Duodenal mucosa (tissue), 2 donors: ENCODE measurements around the gene CCDC180.

ENCODE experiments used
- H3K27ac ChIP-seq: one replicate; pipeline ENCODE4 v1.7.0; 2013; ENCODE audit warnings: low read depth, low read length
- H3K27me3 ChIP-seq, 2 donors: one replicate each; pipeline ENCODE4 v1.7.0; 2013; ENCODE audit warnings: low read length in 2 of 2, control low read depth in 1 of 2; ENCODE audit not compliant: insufficient read depth in 2 of 2, control insufficient read depth in 1 of 2
- H3K36me3 ChIP-seq, 2 donors: one replicate each; pipeline ENCODE4 v1.7.0; 2013; ENCODE audit warnings: low read length in 2 of 2, control low read depth in 1 of 2; ENCODE audit not compliant: insufficient read depth in 2 of 2, control insufficient read depth in 1 of 2
- H3K4me1 ChIP-seq, 2 donors: one replicate each; pipeline ENCODE4 v1.7.0; 2013; ENCODE audit warnings: low read length in 2 of 2, control low read depth in 1 of 2; ENCODE audit not compliant: insufficient read depth in 2 of 2, control insufficient read depth in 1 of 2
- H3K4me3 ChIP-seq, 2 donors: one replicate each; pipeline ENCODE4 v1.7.0; 2013; ENCODE audit warnings: low read length in 2 of 2, low read depth in 1 of 2
- H3K9ac ChIP-seq, 2 donors: one replicate each; pipeline ENCODE4 v1.7.0; 2013; ENCODE audit warnings: low read length in 2 of 2, low read depth in 1 of 2
- H3K9me3 ChIP-seq, 2 donors: one replicate each; pipeline ENCODE4 v1.7.0; 2013; ENCODE audit warnings: low read length in 2 of 2, control low read depth in 1 of 2; ENCODE audit not compliant: control insufficient read depth in 1 of 2

The CCDC180 gene

DNA sequence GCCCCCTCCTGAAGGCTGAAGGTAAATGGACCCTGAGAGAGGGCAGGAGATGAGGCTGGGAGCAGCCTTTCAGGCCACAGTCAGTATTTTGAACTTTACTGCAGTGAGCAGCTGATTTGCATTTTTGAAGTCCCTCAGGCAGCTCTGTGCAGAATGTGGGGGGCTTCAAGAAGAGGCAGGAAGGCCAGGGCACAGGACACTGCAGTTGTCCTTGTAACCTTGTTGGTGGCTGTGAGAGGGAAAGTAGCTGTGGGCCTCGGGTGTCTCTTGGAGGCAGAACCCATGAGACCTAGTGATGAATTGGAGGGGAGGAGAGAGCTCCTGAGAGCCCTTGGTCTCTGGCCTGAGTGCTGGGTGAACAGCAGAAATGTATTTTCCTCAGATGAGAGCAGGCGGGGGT is 2.6 kb downstream of the CCDC180 start:
- H3K9me3 ChIP-seq: no peaks in the 10 kb centered on the region
- no peaks in the 10 kb centered on the region for H3K27me3 ChIP-seq
- H3K27ac ChIP-seq: no peak overlapping the region
- H3K4me3 ChIP-seq: no peak overlapping the region
- peaks cover 0 to 7% of the 10 kb centered on the region in 2 donors for H3K4me1 ChIP-seq
- no peak overlapping the region for H3K9ac ChIP-seq
- H3K36me3 ChIP-seq: peaks cover 8 to 17% of the 10 kb centered on the region in 2 donors

DNA sequence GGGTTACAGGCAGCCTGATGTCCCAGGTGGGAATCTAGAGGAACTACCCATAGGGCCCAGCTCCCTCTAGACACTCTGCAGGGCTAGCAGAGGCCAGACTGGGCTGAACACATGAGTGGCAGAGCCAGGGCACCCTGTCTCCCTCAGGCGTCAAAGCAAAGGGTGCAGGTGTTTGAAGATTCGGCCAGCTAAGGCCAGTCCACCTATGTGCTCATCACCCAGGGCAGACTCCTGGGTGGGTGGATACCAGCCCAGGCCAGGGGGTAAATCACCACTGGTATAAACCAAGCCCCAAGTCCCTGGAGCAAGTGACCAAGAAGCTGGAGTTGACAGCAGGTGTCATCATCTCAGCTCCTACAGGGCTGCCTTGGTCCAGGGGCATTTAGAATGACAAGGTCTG is 3.4 kb downstream of the CCDC180 start:
- Histone ChIP-seq H3K9ac (no peak overlapping the region), H3K4me1 (peaks cover 0 to 7% of the 10 kb centered on the region in 2 donors), H3K27me3 (no peaks in the 10 kb centered on the region), H3K27ac (no peak overlapping the region), H3K4me3 (no peak overlapping the region), H3K36me3 (peaks cover 8 to 22% of the 10 kb centered on the region in 2 donors), H3K9me3 (no peaks in the 10 kb centered on the region)

DNA sequence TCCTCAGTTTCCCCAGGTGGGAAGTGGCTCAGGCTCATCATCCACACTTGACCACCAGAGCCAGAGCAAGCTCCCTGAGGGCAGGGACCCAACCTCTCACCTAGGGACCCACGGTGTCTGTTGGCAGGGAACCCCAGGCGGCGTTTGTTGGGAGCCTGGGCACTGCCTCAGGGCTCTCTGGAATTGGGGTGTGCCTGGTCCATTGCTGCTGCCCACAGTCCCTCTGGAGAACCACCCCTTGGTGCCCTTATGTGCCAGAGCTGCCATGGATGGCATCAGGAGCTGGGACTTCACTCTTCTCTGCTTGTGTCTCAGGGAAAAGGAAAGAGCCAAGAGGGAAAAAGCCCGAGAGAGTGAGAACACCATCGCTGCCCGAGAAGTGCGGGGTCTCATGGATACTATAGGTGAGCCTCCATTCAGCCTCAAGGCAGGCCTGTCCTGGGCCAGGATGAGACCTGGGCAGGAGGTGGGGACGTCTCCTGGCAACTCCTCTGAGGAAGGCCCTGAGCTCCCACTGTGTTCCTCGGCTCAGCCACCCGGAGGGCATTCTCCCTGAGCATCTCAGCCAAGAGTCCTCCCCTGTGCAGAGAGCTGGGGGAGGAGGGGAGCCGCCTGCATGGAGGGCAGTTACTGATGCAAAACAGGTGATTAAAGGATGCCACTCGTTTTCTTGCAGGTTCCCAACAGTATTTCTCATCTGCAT is 4.5 kb downstream of the CCDC180 start:
- peaks cover 8 to 22% of the 10 kb centered on the region in 2 donors for H3K36me3 ChIP-seq
- no peak overlapping the region for H3K9ac ChIP-seq
- H3K4me3 ChIP-seq: no peak overlapping the region
- H3K4me1 ChIP-seq: peaks cover 0 to 7% of the 10 kb centered on the region in 2 donors
- H3K9me3 ChIP-seq: no peaks in the 10 kb centered on the region
- no peaks in the 10 kb centered on the region for H3K27me3 ChIP-seq
- H3K27ac ChIP-seq: no peak overlapping the region

DNA sequence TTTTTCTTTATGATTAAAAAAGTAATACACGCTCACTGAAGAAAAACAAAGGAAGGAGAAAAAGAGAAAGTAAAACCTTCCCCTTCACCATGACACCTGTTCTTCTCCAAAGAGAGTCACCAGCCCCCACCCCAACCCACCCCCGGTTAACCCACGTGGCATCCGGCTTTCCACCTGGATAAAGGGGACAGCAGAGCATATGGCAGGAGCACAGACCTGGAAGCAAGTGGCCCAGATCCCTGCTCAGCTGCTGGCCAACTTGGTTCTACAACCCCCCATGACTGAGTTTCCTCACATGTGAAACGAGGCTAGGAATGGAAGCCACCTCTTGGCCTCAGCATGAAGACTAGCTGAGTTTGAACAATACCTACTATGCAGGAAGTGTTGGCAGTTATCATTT is 5.1 kb downstream of the CCDC180 start:
- no peak overlapping the region for H3K4me3 ChIP-seq
- peaks cover 8 to 22% of the 10 kb centered on the region in 2 donors for H3K36me3 ChIP-seq
- no peak overlapping the region for H3K27ac ChIP-seq
- H3K9ac ChIP-seq: no peak overlapping the region
- no peaks in the 10 kb centered on the region for H3K9me3 ChIP-seq
- no peaks in the 10 kb centered on the region for H3K27me3 ChIP-seq
- peaks cover 0 to 3% of the 10 kb centered on the region in 2 donors for H3K4me1 ChIP-seq

DNA sequence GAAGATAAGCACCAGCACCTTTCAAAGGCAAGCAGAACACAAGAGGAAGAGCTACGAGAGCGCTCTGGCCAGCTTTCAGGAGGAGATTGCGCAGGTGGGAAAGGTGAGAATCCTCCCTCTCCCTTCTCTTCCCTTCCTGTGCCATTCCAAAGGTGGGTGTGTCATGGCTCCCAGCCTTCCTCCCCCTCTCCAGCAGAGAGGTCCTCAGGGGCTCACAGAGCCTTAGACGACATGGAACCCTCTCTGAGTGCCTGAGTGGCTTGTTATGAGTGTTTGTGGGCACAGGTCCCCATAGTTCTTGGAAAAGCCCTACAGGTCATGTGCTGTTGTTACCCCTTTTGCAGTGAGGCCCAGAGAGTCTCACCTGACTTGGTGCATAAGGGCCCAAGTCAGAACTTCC is 5.8 kb downstream of the CCDC180 start:
- Histone ChIP-seq H3K4me3 (no peak overlapping the region), H3K4me1 (no peaks in the 10 kb centered on the region), H3K9ac (no peak overlapping the region), H3K9me3 (no peaks in the 10 kb centered on the region), H3K27ac (no peak overlapping the region), H3K27me3 (no peaks in the 10 kb centered on the region), H3K36me3 (peaks cover 8 to 22% of the 10 kb centered on the region in 2 donors)

DNA sequence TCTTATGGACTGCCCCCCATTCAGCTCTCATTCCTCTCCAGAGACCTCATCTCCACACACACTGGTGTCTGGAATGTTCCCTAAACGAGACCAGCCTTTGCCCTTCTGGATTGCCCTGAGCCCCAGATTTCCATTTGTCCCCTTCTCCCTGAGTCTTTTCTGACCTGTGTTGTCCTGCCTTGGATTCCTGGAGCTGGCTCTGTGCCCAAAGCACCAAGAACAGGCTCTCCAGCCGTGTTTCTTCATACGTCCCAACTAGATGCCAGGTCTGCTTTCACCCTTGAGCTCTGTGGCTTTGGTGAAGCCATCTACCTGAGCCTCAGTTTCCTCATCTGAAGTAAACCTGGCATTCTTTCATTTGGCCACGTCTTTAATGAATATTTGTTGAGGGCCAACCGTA is 6.3 kb downstream of the CCDC180 start:
- Histone ChIP-seq H3K27ac (no peak overlapping the region), H3K4me3 (no peak overlapping the region), H3K36me3 (peaks cover 8 to 22% of the 10 kb centered on the region in 2 donors), H3K27me3 (no peaks in the 10 kb centered on the region), H3K9me3 (no peaks in the 10 kb centered on the region), H3K4me1 (no peaks in the 10 kb centered on the region), H3K9ac (no peak overlapping the region)

DNA sequence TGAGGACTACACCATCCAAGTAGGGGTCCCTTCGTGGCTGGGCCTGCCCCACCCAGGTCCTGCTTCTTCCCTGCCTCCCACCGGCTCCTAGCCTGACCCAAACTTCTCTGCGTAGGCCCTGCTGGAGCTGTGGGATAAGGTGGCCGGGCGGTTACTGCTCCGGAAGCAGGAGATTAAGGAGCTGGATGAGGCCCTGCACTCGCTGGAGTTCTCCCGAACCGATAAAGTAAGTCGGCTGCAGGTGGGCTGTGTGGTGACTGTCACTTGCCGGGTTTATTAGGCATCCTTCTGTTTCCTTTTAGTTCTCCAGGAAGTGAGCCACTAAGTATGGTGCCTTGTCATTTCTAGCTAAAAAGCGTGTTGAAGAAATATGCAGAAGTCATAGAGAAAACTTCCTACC is 7.0 kb downstream of the CCDC180 start:
- H3K4me1 ChIP-seq: no peaks in the 10 kb centered on the region
- H3K27me3 ChIP-seq: no peaks in the 10 kb centered on the region
- no peak overlapping the region for H3K9ac ChIP-seq
- no peak overlapping the region for H3K4me3 ChIP-seq
- H3K36me3 ChIP-seq: peaks cover 8 to 20% of the 10 kb centered on the region in 2 donors
- no peaks in the 10 kb centered on the region for H3K9me3 ChIP-seq
- no peak overlapping the region for H3K27ac ChIP-seq

DNA sequence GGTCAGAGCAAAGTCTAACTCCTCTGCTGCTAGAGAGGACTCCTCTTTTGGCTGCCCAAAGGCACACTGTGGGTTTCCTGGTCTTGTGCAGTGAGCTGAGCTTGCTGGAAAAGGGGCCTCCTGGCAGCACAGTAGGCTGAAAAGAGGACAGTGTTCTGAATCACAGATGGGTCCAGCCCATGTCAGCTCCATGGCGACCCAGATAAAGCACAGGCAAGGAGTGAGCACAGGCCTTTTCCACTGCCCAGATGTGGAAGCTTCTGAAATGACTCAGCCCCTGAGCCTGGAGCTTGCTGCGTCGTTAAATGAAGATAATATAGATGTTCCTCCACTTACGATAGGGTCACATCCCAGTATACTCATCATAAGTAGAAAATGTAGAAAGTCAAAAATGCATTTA is 8.1 kb downstream of the CCDC180 start:
- Histone ChIP-seq H3K27me3 (no peaks in the 10 kb centered on the region), H3K36me3 (peaks cover 8 to 19% of the 10 kb centered on the region in 2 donors), H3K4me3 (no peak overlapping the region), H3K4me1 (no peaks in the 10 kb centered on the region), H3K9me3 (no peaks in the 10 kb centered on the region), H3K27ac (no peak overlapping the region), H3K9ac (no peak overlapping the region)

DNA sequence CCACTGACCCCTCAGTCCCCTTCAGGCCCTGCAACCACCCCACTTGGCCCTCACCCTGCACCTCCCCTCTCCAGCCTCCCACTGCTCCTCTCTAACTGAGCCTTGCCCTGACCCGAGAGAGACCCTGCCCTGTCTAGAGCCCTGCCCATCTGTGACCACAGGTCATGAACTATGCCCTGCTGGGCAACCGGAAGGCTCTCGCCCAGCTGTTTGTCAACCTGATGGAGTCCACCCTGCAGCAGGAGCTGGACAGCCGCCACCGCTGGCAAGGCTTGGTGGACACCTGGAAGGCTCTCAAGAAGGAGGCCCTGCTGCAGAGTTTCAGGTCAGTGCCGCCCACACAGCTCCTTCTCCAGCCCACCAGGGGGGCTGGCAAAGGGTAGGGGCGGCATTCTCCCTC is 9.4 kb downstream of the CCDC180 start:
- H3K36me3 ChIP-seq: peaks cover 8 to 19% of the 10 kb centered on the region in 2 donors
- no peaks in the 10 kb centered on the region for H3K27me3 ChIP-seq
- H3K9me3 ChIP-seq: no peaks in the 10 kb centered on the region

DNA sequence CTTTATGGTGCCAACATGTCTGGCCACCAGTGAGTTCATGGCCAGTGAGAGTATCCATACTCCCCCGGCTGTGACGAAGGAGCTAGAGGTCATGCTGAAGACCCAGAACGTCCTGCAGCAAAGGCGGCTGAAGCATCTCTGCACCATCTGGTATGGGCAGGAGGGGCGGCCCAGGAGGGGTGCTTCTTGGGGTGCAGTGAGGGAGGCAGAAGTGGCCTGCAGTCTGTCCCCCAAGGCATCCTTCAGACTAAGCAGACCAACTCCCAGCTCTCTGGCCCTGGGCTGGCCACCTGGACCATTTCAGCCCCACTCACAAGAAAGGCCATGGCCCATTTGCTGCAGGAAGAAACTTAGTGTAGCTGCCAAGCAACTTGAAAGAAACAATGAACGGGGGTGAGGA is 11.0 kb downstream of the CCDC180 start:
- Histone ChIP-seq H3K9ac (no peak overlapping the region), H3K27me3 (no peaks in the 10 kb centered on the region), H3K36me3 (peaks cover 3 to 14% of the 10 kb centered on the region in 2 donors), H3K27ac (no peak overlapping the region), H3K4me1 (no peaks in the 10 kb centered on the region), H3K4me3 (no peak overlapping the region), H3K9me3 (no peaks in the 10 kb centered on the region)

More for the DNA sequence above, 9.4 kb downstream of the CCDC180 start:
- Histone ChIP-seq H3K4me1 (no peaks in the 10 kb centered on the region), H3K4me3 (no peak overlapping the region), H3K9ac (no peak overlapping the region), H3K27ac (no peak overlapping the region)
